K562 (cell line): ENCODE results near the gene ARNT2. TPM values are rescaled to one million over a fixed set of nuclear protein-coding genes. Genes with fewer than 3 reads are reported as not detected.

ENCODE experiments used
- ATAC-seq: fragments of 200-7000 bp; cut with Tn5 transposase; 3 replicates; pipeline ENCODE4 v1.9.1; 2020; ENCODE audit warnings: moderate library complexity
- BruUV-seq: library from RNA; stranded (reverse); fragments of 400-500 nt; replicated peaks from 2 replicates; lab custom pipeline; 2021; lab: Mats Ljungman, UMichigan
- CTCF ChIA-PET: fragments of 300-600 bp; formaldehyde crosslinking; extraction: SDS; loops from one replicate; lab custom pipeline; 2021; ENCODE audit warnings: low intra/inter-chr PET ratio; lab: Yijun Ruan, JAX
- POLR2A ChIA-PET: fragments of 300-600, 350-650 bp; sonication (Branson Sonifier 250); formaldehyde crosslinking; extraction: SDS; loops from one replicate; lab custom pipeline; 2021; ENCODE audit warnings: antibody characterized with exemption, inconsistent platforms; lab: Yijun Ruan, JAX
- DNase-seq, 4 experiments: peaks; one replicate each; pipeline versions ENCODE4 v3.0.0 to v3.0.0-alpha.2; 2011 to 2018; ENCODE audit warnings: low spot score in 3 of 4, mixed read lengths in 3 of 4; ENCODE audit errors: extremely low read depth in 1 of 4
- FAIRE-seq: peaks from 2 replicates; lab custom pipeline; 2011; peaks lifted over from hg19 to GRCh38; lab: Jason Lieb, UNC
- H2AFZ ChIP-seq: 2 replicates; pipeline ENCODE4 v1.6.0; 2011; ENCODE audit warnings: low read depth, low read length, control low read depth, inconsistent platforms
- H3K27ac ChIP-seq: fragments of 200-600 bp; 3 replicates; pipeline ENCODE4 v1.8.0; 2011; ENCODE audit warnings: low read depth, mild to moderate bottlenecking, control low read depth, inconsistent platforms, low read length, moderate library complexity, mixed read lengths; ENCODE audit errors: extremely low read depth
- H3K27me3 ChIP-seq, 2 experiments: fragments of 300-600 bp in 1 of 2; 2 replicates in 1 of 2; 3 replicates in 1 of 2; pipeline versions ENCODE4 v1.6.0 to v1.8.0; 2011; ENCODE audit warnings: inconsistent platforms in 2 of 2, low read length in 2 of 2, mild to moderate bottlenecking in 1 of 2, mixed read lengths in 1 of 2, moderate library complexity in 1 of 2; ENCODE audit not compliant: control insufficient read depth in 2 of 2, insufficient read depth in 2 of 2
- H3K36me3 ChIP-seq: fragments of 300-600 bp; 3 replicates; pipeline ENCODE4 v1.8.0; 2011; ENCODE audit warnings: mild to moderate bottlenecking, low read length, inconsistent platforms; ENCODE audit not compliant: control insufficient read depth, insufficient read depth
- H3K4me1 ChIP-seq, 2 experiments: fragments of 200-600 bp in 1 of 2; replicated peaks in 1 of 2; 2 replicates in 1 of 2; 3 replicates in 1 of 2; pipeline versions ENCODE4 v1.5.1 to v1.8.0; 2011; ENCODE audit warnings: inconsistent platforms in 2 of 2, low read length in 2 of 2, mild to moderate bottlenecking in 1 of 2, mixed read lengths in 1 of 2, moderate library complexity in 1 of 2; ENCODE audit not compliant: control insufficient read depth in 2 of 2, insufficient read depth in 2 of 2
- H3K4me2 ChIP-seq: 2 replicates; pipeline ENCODE4 v1.6.1; 2011; ENCODE audit warnings: low read length, control low read depth, inconsistent platforms, mixed read lengths; ENCODE audit not compliant: insufficient read depth
- H3K4me3 ChIP-seq: fragments of 200-600 bp; sonication (generic), shearing (Covaris generic); 2 replicates; pipeline ENCODE4 v1.5.1; 2016; ENCODE audit warnings: control low read depth, inconsistent platforms
- H3K79me2 ChIP-seq: fragments of 200-600 bp; 3 replicates; pipeline ENCODE4 v1.8.0; 2011; ENCODE audit warnings: low read length, inconsistent platforms; ENCODE audit not compliant: control insufficient read depth, insufficient read depth
- H3K9ac ChIP-seq, 2 experiments: 2 replicates each; pipeline versions ENCODE4 v1.6.0 to v1.6.1; 2011; ENCODE audit warnings: low read depth in 2 of 2, low read length in 2 of 2, control low read depth in 1 of 2, inconsistent platforms in 1 of 2, mild to moderate bottlenecking in 1 of 2, mixed read lengths in 1 of 2; ENCODE audit not compliant: insufficient read depth in 1 of 2
- H3K9me1 ChIP-seq: one replicate; pipeline ENCODE4 v1.6.0; 2011; ENCODE audit warnings: inconsistent platforms, mild to moderate bottlenecking, low read length, moderate library complexity; ENCODE audit not compliant: control insufficient read depth, insufficient read depth
- H3K9me3 ChIP-seq: replicated peaks from 2 replicates; pipeline ENCODE4 v1.5.1; 2011; ENCODE audit warnings: low read depth, low read length, inconsistent platforms; ENCODE audit not compliant: control insufficient read depth, insufficient read depth
- H4K20me1 ChIP-seq: replicated peaks from 2 replicates; pipeline ENCODE4 v1.6.1; 2011; ENCODE audit warnings: low read length, inconsistent platforms, mixed read lengths; ENCODE audit not compliant: control insufficient read depth, insufficient read depth
- CEBPG ChIP-seq, 3 experiments: fragments of 200-800 bp in 1 of 3; sonication (Bioruptor generic) in 1 of 3; sonication (generic) in 1 of 3; formaldehyde crosslinking in 1 of 3; IDR thresholded peaks in 2 of 3; conservative IDR thresholded peaks in 1 of 3; 2 replicates each; pipeline versions ENCODE4 v1.6.1 to v1.8.0; 2016 to 2022; ENCODE audit warnings: missing compliant biosample characterization in 2 of 3, missing genetic modification characterization in 2 of 3, mild to moderate bottlenecking in 1 of 3, missing genetic modification reagents in 1 of 3
- CREBBP ChIP-seq: IDR thresholded peaks from one replicate; pipeline ENCODE4 v1.6.1; 2012; ENCODE audit warnings: low read depth, mild to moderate bottlenecking, control low read depth, inconsistent platforms, low read length
- HDAC6 ChIP-seq: IDR thresholded peaks from 2 replicates; pipeline ENCODE4 v1.6.1; 2012; ENCODE audit warnings: low read depth, mild to moderate bottlenecking, control low read depth, inconsistent platforms, low read length, moderate library complexity
- NCOA4 ChIP-seq: fragments of 450-650 bp; IDR thresholded peaks from 2 replicates; pipeline ENCODE4 v1.6.1; 2018; ENCODE audit warnings: mild to moderate bottlenecking; ENCODE audit not compliant: partially characterized antibody
- NCOA6 ChIP-seq: fragments of 450-650 bp; IDR thresholded peaks from 2 replicates; pipeline ENCODE4 v1.6.1; 2017; ENCODE audit warnings: mild to moderate bottlenecking
- NFATC3 ChIP-seq: fragments of 450-650 bp; IDR thresholded peaks from 2 replicates; pipeline ENCODE4 v1.6.1; 2017; ENCODE audit warnings: mild to moderate bottlenecking
- RFX1 ChIP-seq: fragments of 450-650 bp; IDR thresholded peaks from 2 replicates; pipeline ENCODE4 v1.6.1; 2016; ENCODE audit warnings: mild to moderate bottlenecking, moderate library complexity
- TAF15 ChIP-seq: fragments of 200-400 bp; formaldehyde crosslinking; IDR thresholded peaks from 2 replicates; pipeline ENCODE4 v1.6.1; 2017; ENCODE audit warnings: mild to moderate bottlenecking, low read depth, low read length, moderate library complexity
- YY1 ChIP-seq, 3 experiments: IDR thresholded peaks; 2 replicates each; pipeline ENCODE4 v1.6.1; 2011; ENCODE audit warnings: low read length in 2 of 3, mild to moderate bottlenecking in 2 of 3, moderate library complexity in 2 of 3, borderline replicate concordance in 1 of 3, control low read depth in 1 of 3, low read depth in 1 of 3; ENCODE audit not compliant: insufficient read depth in 3 of 3, insufficient replicate concordance in 2 of 3, control insufficient read depth in 1 of 3, insufficient read length in 1 of 3; ENCODE audit errors: extremely low read depth in 1 of 3
- ZBTB7A ChIP-seq: IDR thresholded peaks from 2 replicates; pipeline ENCODE4 v1.6.1; 2011; ENCODE audit warnings: low read depth, mild to moderate bottlenecking, low read length, moderate library complexity, borderline replicate concordance; ENCODE audit not compliant: control insufficient read depth
- WGBS: fragments of 100-300 bp; shearing (Covaris generic); methylation state at CpG from one replicate; pipeline ENCODE4 v1.1.6; 2016; ENCODE audit warnings: low coverage, mixed read lengths; ENCODE audit not compliant: insufficient coverage; ENCODE audit errors: missing lambda C conversion rate; 5-methylcytosine and 5-hydroxymethylcytosine counted together
- in situ Hi-C: fragments of 300-500 bp; cut with MboI; formaldehyde crosslinking; loops from 4 replicates; pipeline ENCODE4 v1.15.0; 2018; ENCODE audit warnings: inconsistent platforms, mixed read lengths
- intact Hi-C: fragments of 100-400 bp; cut with micrococcal nuclease; formaldehyde crosslinking; loops from 2 replicates; pipeline ENCODE4 v1.14.2; 2022
- polyA plus RNA-seq, 8 experiments: library from polyadenylated mRNA; depleted of rRNA in 4 of 8; stranded (reverse) in 5 of 8; unstranded in 3 of 8; fragments of >200 nt; fragmentation: Nextera tagmentation in 2 of 8; fragmentation: Illumina TruSeq in 1 of 8; extraction: Ambion mirVana in 2 of 8; extraction: Trizol in 1 of 8; gene quantifications; 2 replicates each; pipeline versions ENCODE4 v1.2.1 to v1.2.3, GENCODE V29; 2011 to 2014; ENCODE audit warnings: inconsistent platforms in 1 of 8, missing spikeins in 1 of 8
- total RNA-seq, 7 experiments: library from RNA; depleted of rRNA in 6 of 7; stranded (reverse); fragments of >200 nt in 6 of 7; fragmentation: Illumina TruSeq in 2 of 7; extraction: Trizol in 2 of 7; gene quantifications; 2 replicates each; pipeline versions ENCODE4 v1.2.1 to v1.2.3, GENCODE V29; 2011 to 2021; ENCODE audit warnings: low replicate concordance in 1 of 7
- TF ChIP-seq, protein P1 (sequence below): sonication (generic); formaldehyde crosslinking; IDR thresholded peaks from 2 replicates; pipeline ENCODE4 v1.8.1; 2023; ENCODE audit warnings: mild to moderate bottlenecking, missing genetic modification reagents
- TF ChIP-seq, protein P2 (sequence below): fragments of 450-650 bp; IDR thresholded peaks from 2 replicates; pipeline ENCODE4 v1.6.1; 2016
- TF ChIP-seq, protein P3 (sequence below): fragments of 450-650 bp; formaldehyde crosslinking; IDR thresholded peaks from 2 replicates; pipeline ENCODE4 v1.4.0; 2020; ENCODE audit warnings: mild to moderate bottlenecking
- TF ChIP-seq, protein P4 (sequence below): fragments of 450-650 bp; formaldehyde crosslinking; IDR thresholded peaks from 2 replicates; pipeline ENCODE4 v1.4.0; 2022; ENCODE audit warnings: missing genetic modification characterization

Gene ARNT2
- total and polyA plus RNA-seq, 9 of the 15 experiments (the other 6 are each of a cell fraction or from before 2014, with no cell fraction given), result 0.01 TPM; not detected in 8

DNA sequence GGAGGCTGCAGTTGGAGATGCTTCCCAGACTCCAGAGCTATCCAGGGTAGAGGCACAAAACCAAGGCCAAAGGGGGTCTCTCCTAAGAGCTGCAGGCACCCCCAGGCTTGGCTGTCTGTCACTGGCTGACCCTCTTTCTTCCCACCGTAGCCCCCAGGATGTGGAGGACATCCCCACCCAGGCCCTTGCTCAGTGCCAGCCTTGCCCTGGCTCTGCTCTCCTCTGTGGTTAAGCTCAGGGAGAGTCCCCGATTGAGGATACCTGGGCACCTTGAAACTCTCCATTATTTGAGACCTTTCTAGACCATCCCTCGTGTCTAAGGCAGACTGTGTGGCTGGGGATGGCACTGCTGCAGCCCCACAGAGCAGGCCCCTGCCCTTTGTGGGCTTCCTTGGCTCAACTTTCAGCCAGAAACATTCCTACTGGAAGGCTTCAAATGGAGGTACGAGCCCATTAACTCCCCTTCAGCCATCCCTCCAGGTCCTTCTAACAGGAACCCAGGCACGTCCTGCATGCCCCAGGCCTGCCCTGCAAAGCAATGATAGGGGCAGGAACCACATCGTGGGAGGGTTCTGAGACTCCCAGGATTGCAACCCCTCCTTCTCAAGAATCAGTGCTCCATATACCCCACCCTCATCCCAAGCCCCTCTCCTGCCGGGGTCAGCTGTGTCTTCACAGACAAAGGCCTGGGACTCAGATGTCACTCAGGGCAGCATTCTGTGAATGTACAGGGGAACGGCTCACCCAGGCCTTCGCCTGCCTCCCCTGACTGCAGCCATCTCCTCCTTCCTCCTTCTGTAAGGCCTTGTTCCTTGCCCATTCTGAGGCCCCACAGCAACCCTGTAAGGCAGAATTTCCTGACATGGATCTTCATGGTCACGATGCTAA, 188.0 kb downstream of the ARNT2 start:
- BruUV-seq, result no TSS peak
- TF ChIP-seq NCOA4 (no peak), TAF15 (no peak), CREBBP (no peak), NFATC3 (no peak), ZBTB7A (no peak), CEBPG (CRISPR knock-in tag; IDR thresholded peaks at IDR 0.05) (no peak), CEBPG (tag; conservative IDR thresholded peaks at IDR 0.05 in 1 of 2, IDR thresholded peaks at IDR 0.05 in 1 of 2) (no peak), RFX1 (no peak), YY1 (IDR thresholded peaks at IDR 0.05; ENCODE audit: borderline replicate concordance in 1 of 3, control insufficient read depth in 1 of 3, extremely low read depth in 1 of 3, insufficient read depth in 3 of 3, insufficient read length in 1 of 3, insufficient replicate concordance in 2 of 3, low read depth in 1 of 3, low read length in 2 of 3) (no peak), NCOA6 (no peak), HDAC6 (no peak)
- TF ChIP-seq, protein P1, sequence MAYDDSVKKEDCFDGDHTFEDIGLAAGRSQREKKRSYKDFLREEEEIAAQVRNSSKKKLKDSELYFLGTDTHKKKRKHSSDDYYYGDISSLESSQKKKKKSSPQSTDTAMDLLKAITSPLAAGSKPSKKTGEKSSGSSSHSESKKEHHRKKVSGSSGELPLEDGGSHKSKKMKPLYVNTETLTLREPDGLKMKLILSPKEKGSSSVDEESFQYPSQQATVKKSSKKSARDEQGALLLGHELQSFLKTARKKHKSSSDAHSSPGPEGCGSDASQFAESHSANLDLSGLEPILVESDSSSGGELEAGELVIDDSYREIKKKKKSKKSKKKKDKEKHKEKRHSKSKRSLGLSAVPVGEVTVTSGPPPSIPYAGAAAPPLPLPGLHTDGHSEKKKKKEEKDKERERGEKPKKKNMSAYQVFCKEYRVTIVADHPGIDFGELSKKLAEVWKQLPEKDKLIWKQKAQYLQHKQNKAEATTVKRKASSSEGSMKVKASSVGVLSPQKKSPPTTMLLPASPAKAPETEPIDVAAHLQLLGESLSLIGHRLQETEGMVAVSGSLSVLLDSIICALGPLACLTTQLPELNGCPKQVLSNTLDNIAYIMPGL, result no peak
- TF ChIP-seq, protein P2, sequence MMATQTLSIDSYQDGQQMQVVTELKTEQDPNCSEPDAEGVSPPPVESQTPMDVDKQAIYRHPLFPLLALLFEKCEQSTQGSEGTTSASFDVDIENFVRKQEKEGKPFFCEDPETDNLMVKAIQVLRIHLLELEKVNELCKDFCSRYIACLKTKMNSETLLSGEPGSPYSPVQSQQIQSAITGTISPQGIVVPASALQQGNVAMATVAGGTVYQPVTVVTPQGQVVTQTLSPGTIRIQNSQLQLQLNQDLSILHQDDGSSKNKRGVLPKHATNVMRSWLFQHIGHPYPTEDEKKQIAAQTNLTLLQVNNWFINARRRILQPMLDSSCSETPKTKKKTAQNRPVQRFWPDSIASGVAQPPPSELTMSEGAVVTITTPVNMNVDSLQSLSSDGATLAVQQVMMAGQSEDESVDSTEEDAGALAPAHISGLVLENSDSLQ, result no peak
- TF ChIP-seq, protein P3, sequence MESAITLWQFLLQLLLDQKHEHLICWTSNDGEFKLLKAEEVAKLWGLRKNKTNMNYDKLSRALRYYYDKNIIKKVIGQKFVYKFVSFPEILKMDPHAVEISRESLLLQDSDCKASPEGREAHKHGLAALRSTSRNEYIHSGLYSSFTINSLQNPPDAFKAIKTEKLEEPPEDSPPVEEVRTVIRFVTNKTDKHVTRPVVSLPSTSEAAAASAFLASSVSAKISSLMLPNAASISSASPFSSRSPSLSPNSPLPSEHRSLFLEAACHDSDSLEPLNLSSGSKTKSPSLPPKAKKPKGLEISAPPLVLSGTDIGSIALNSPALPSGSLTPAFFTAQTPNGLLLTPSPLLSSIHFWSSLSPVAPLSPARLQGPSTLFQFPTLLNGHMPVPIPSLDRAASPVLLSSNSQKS (CRISPR knock-in tag), result no peak
- TF ChIP-seq, protein P4, sequence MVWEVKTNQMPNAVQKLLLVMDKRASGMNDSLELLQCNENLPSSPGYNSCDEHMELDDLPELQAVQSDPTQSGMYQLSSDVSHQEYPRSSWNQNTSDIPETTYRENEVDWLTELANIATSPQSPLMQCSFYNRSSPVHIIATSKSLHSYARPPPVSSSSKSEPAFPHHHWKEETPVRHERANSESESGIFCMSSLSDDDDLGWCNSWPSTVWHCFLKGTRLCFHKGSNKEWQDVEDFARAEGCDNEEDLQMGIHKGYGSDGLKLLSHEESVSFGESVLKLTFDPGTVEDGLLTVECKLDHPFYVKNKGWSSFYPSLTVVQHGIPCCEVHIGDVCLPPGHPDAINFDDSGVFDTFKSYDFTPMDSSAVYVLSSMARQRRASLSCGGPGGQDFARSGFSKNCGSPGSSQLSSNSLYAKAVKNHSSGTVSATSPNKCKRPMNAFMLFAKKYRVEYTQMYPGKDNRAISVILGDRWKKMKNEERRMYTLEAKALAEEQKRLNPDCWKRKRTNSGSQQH, result no peak
- Histone ChIP-seq H3K9ac (no peak overlapping the region), H4K20me1 (no peaks in the 10 kb centered on the region; the same call in 1 of the 2 replicates), H3K79me2 (no peaks in the 10 kb centered on the region), H3K36me3 (no peaks in the 10 kb centered on the region), H3K27me3 (peaks cover 5 to 52% of the 10 kb centered on the region in 2 experiments; a peak in 3 of 5 replicates), H3K4me3 (no peak overlapping the region), H3K4me2 (no peak overlapping the region), H2AFZ (no peak overlapping the region), H3K4me1 (no peaks in the 10 kb centered on the region), H3K9me3 (no peaks in the 10 kb centered on the region), H3K9me1 (no peaks in the 10 kb centered on the region), H3K27ac (no peak overlapping the region)
- intact Hi-C loops, result no loop called here
- in situ Hi-C loops, result no loop called here
- ATAC-seq, result no peak
- POLR2A ChIA-PET, result no interaction called here
- CTCF ChIA-PET, result no interaction called here
- no peak for FAIRE-seq
- no peak for DNase-seq
- WGBS, result 2% methylated on average over 10 of the region's 10 CpGs
